Tibial nerve (tissue), 3 donors: Measurements from ENCODE around the gene TRIOBP.

ENCODE experiments used
- CTCF ChIP-seq, 5 experiments: fragments of 200-600 bp in 3 of 5; fragments of 450-650 bp in 2 of 5; sonication (generic) in 3 of 5; IDR thresholded peaks; one replicate each; pipeline ENCODE4 v1.5.1; 2016 to 2019; ENCODE audit warnings: antibody characterized with exemption in 5 of 5, mild to moderate bottlenecking in 3 of 5, moderate library complexity in 2 of 5
- POLR2A ChIP-seq, 2 donors: fragments of 450-650 bp; IDR thresholded peaks; one replicate each; pipeline ENCODE4 v1.6.1; 2017; ENCODE audit warnings: antibody characterized with exemption in 2 of 2, mild to moderate bottlenecking in 2 of 2, moderate library complexity in 2 of 2

DNA sequence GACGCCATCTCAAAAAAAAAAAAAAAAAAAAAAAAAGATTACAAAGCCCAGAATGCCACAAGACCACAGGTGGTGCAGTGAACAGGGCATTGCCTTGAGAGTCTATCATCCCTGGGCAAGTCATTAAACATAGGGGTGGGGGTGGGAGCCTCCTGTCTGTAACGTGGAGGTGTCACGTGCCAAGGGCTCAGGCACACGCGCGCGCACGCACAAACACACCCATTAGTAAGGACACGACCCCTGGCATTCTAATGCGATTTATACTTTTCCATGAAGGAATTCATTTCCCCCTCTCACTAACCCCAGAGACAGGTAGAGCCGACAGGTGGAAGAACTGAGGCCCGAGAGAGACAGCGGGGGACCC, 105.1 kb downstream of the TRIOBP start:
- TF ChIP-seq CTCF (IDR thresholded peaks at IDR 0.05), result no peak
- TF ChIP-seq POLR2A (IDR thresholded peaks at IDR 0.05), result no peak
